A549 (cell line): ENCODE results near the gene INHBE. TPM values are rescaled to one million over a fixed set of nuclear protein-coding genes. Genes with fewer than 3 reads are reported as not detected.

Experiments used
- ATAC-seq, 2 experiments: fragments of 200-7000 bp in 1 of 2; fragments of >200 bp in 1 of 2; cut with Nextera tagmentation in 1 of 2; cut with Tn5 transposase in 1 of 2; 3 replicates each; pipeline versions ENCODE4 v1.8.0 to v1.9.1; 2018 to 2020; ENCODE audit warnings: mild to moderate bottlenecking in 1 of 2, moderate library complexity in 1 of 2
- CTCF ChIA-PET: fragments of 300-600 bp; sonication (Branson Sonifier 250); formaldehyde crosslinking; extraction: SDS; loops from one replicate; lab custom pipeline; 2021; ENCODE audit warnings: antibody characterized with exemption, inconsistent platforms; lab: Yijun Ruan, JAX
- POLR2A ChIA-PET: fragments of 350-600 bp; formaldehyde crosslinking; extraction: SDS; loops from one replicate; lab custom pipeline; 2021; ENCODE audit warnings: antibody characterized with exemption, inconsistent platforms; lab: Yijun Ruan, JAX
- DNase-seq, 2 experiments: peaks; one replicate each; pipeline versions ENCODE4 v3.0.0 to v3.0.0-alpha.2; 2011 to 2016; ENCODE audit warnings: low read depth in 1 of 2, low spot score in 1 of 2
- FAIRE-seq: peaks from 2 replicates; lab custom pipeline; 2011; peaks lifted over from hg19 to GRCh38; lab: Jason Lieb, UNC
- H3K27ac ChIP-seq, 2 experiments: fragments of >200 bp; sonication (Bioruptor Twin); formaldehyde crosslinking; 3 replicates each; pipeline ENCODE4 v1.5.1; 2016 to 2017
- H3K4me1 ChIP-seq: fragments of >200 bp; sonication (Bioruptor Twin); formaldehyde crosslinking; 3 replicates; pipeline ENCODE4 v1.6.1; 2016
- H3K4me2 ChIP-seq: fragments of >200 bp; sonication (Bioruptor Twin); formaldehyde crosslinking; 3 replicates; pipeline ENCODE4 v1.6.1; 2016
- H3K4me3 ChIP-seq: fragments of >200 bp; sonication (Bioruptor Twin); formaldehyde crosslinking; 3 replicates; pipeline ENCODE4 v1.5.1; 2016
- H3K9me3 ChIP-seq: fragments of >200 bp; sonication (Bioruptor Twin); formaldehyde crosslinking; 3 replicates; pipeline ENCODE4 v1.6.1; 2016
- BHLHE40 ChIP-seq: IDR thresholded peaks from 2 replicates; pipeline ENCODE4 v1.6.1; 2012; ENCODE audit warnings: low read depth, low read length, inconsistent platforms
- CHD4 ChIP-seq: fragments of 200-600 bp; sonication (generic); IDR thresholded peaks from 2 replicates; pipeline ENCODE4 v1.6.1; 2016; ENCODE audit warnings: antibody characterized with exemption, mild to moderate bottlenecking, borderline replicate concordance
- EHF ChIP-seq: fragments of 250-450 bp; sonication (Bioruptor Pico); IDR thresholded peaks from 2 replicates; pipeline ENCODE4 v1.5.0; 2020; ENCODE audit warnings: mild to moderate bottlenecking
- EHMT2 ChIP-seq: fragments of 200-600 bp; sonication (generic); IDR thresholded peaks from 2 replicates; pipeline ENCODE4 v1.6.1; 2016; ENCODE audit warnings: antibody characterized with exemption, low read depth, mild to moderate bottlenecking, moderate library complexity
- ESRRA ChIP-seq: fragments of 150-350 bp; IDR thresholded peaks from 2 replicates; pipeline ENCODE4 v1.6.1; 2014; ENCODE audit warnings: mild to moderate bottlenecking, low read length, borderline replicate concordance
- FOXS1 ChIP-seq: fragments of 250-450 bp; sonication (Bioruptor Pico); IDR thresholded peaks from 2 replicates; pipeline ENCODE4 v1.5.0; 2020; ENCODE audit warnings: mild to moderate bottlenecking, moderate library complexity
- HEYL ChIP-seq: fragments of 250-450 bp; sonication (Bioruptor Pico); IDR thresholded peaks from 2 replicates; pipeline ENCODE4 v1.8.0; 2021; ENCODE audit warnings: mild to moderate bottlenecking, moderate library complexity
- HOXA7 ChIP-seq: fragments of 250-450 bp; sonication (Bioruptor Pico); IDR thresholded peaks from 2 replicates; pipeline ENCODE4 v1.5.0; 2020; ENCODE audit warnings: mild to moderate bottlenecking, moderate library complexity
- HOXB13 ChIP-seq: fragments of 250-450 bp; sonication (Bioruptor Pico); IDR thresholded peaks from 2 replicates; pipeline ENCODE4 v1.5.0; 2020; ENCODE audit warnings: low read depth, mild to moderate bottlenecking, moderate library complexity
- JUN ChIP-seq, 2 experiments: fragments of >200 bp; sonication (Bioruptor Twin); formaldehyde crosslinking; IDR thresholded peaks; 2 replicates in 1 of 2; 3 replicates in 1 of 2; pipeline ENCODE4 v1.6.1; 2016 to 2017
- KDM1A ChIP-seq: fragments of 200-600 bp; sonication (generic); IDR thresholded peaks from 2 replicates; pipeline ENCODE4 v1.6.1; 2016; ENCODE audit warnings: low read depth, mild to moderate bottlenecking
- MAFK ChIP-seq: fragments of 450-650 bp; IDR thresholded peaks from 2 replicates; pipeline ENCODE4 v1.6.1; 2014; ENCODE audit not compliant: partially characterized antibody
- MYC ChIP-seq: IDR thresholded peaks from 2 replicates; pipeline ENCODE4 v1.6.1; 2012; ENCODE audit warnings: mild to moderate bottlenecking, inconsistent platforms, low read length, improper control_type of control experiment, borderline replicate concordance
- NPAS2 ChIP-seq: fragments of 250-450 bp; sonication (Bioruptor Pico); IDR thresholded peaks from 2 replicates; pipeline ENCODE4 v1.8.0; 2022; ENCODE audit warnings: mild to moderate bottlenecking, moderate library complexity, borderline replicate concordance
- PHF8 ChIP-seq: fragments of 200-600 bp; sonication (generic); IDR thresholded peaks from 2 replicates; pipeline ENCODE4 v1.6.1; 2016; ENCODE audit warnings: low read depth, mild to moderate bottlenecking, antibody characterized with exemption, moderate library complexity, borderline replicate concordance
- POLR2A ChIP-seq: IDR thresholded peaks from 2 replicates; pipeline ENCODE4 v1.6.1; 2012; ENCODE audit warnings: mild to moderate bottlenecking, low read length
- RARB ChIP-seq: fragments of 250-450 bp; sonication (Bioruptor Pico); IDR thresholded peaks from 2 replicates; pipeline ENCODE4 v1.8.0; 2021; ENCODE audit warnings: mild to moderate bottlenecking, moderate library complexity
- RNF2 ChIP-seq: fragments of 200-600 bp; sonication (generic); IDR thresholded peaks from 2 replicates; pipeline ENCODE4 v1.6.1; 2016; ENCODE audit warnings: low read depth, mild to moderate bottlenecking, antibody characterized with exemption, moderate library complexity, borderline replicate concordance
- ZFP36 ChIP-seq: fragments of 450-650 bp; IDR thresholded peaks from 2 replicates; pipeline ENCODE4 v1.6.1; 2014; ENCODE audit warnings: borderline replicate concordance; ENCODE audit not compliant: partially characterized antibody
- WGBS: methylation state at CpG from one replicate; pipeline ENCODE4 v1.1.6; 2017; ENCODE audit errors: missing lambda C conversion rate; 5-methylcytosine and 5-hydroxymethylcytosine counted together
- polyA plus RNA-seq, 4 experiments: library from polyadenylated mRNA; depleted of rRNA in 3 of 4; stranded (reverse); fragments of >200 nt; fragmentation: RNase III in 1 of 4; extraction: RNeasy Plus Mini Kit Qiagen cat#74134 plus additional on column Dnase treatment in 1 of 4; gene quantifications; 2 replicates in 3 of 4; 3 replicates in 1 of 4; pipeline ENCODE4 v1.2.3, GENCODE V29; 2011 to 2017
- TF ChIP-seq, protein P1 (sequence below): IDR thresholded peaks from 2 replicates; pipeline ENCODE4 v1.6.1; 2012
- TF ChIP-seq, protein P2 (sequence below): fragments of 250-450 bp; sonication (Bioruptor Pico); IDR thresholded peaks from 2 replicates; pipeline ENCODE4 v1.5.0; 2020; ENCODE audit warnings: low read depth, mild to moderate bottlenecking, moderate library complexity
- TF ChIP-seq, protein P3 (sequence below): IDR thresholded peaks from 2 replicates; pipeline ENCODE4 v1.6.1; 2012
- TF ChIP-seq, protein P4 (sequence below): IDR thresholded peaks from 2 replicates; pipeline ENCODE4 v1.6.1; 2012; ENCODE audit warnings: low read depth, borderline replicate concordance
- TF ChIP-seq, protein P5 (sequence below): fragments of >200 bp; sonication (Bioruptor Twin); formaldehyde crosslinking; IDR thresholded peaks from 2 replicates; pipeline ENCODE4 v1.6.1; 2016

The INHBE gene
- polyA plus RNA-seq, 2 of the 4 experiments (the other 2 are of a cell fraction), result 0.74 to 2.4 TPM

DNA sequence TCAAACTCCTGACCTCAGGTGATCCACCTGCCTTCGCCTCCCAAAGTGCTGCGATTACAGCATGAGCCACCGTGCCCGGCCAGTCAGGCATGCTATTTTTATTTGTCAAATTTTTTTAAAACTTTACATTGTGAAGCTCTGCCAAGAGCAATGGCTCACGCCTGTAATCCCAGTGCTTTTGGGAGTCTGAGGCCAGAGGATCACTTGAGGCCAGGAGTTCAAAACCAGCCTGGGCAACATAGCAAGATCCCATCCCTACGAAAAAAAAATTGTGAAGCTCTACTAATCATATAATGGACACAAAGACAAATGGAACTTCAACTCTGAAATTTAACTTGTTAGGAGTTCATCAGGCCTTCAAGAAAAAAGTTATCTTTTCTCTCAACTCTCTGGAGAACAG is 26.1 kb upstream of the INHBE start:
- peak overlapping the region; percentile 53 for H3K4me3 ChIP-seq
- peaks cover 17% of the 10 kb centered on the region; the same call in 2 of the 3 replicates for H3K4me1 ChIP-seq
- POLR2A ChIA-PET, result no interaction called here
- FAIRE-seq, result no peak
- H3K9me3 ChIP-seq, result no peaks in the 10 kb centered on the region
- no peak for TF ChIP-seq HEYL (CRISPR knock-in tag)
- no peak for TF ChIP-seq ZFP36
- no peak for TF ChIP-seq CHD4
- no peak for TF ChIP-seq KDM1A
- no peak for TF ChIP-seq JUN (IDR thresholded peaks at IDR 0.05)
- TF ChIP-seq, protein P1, sequence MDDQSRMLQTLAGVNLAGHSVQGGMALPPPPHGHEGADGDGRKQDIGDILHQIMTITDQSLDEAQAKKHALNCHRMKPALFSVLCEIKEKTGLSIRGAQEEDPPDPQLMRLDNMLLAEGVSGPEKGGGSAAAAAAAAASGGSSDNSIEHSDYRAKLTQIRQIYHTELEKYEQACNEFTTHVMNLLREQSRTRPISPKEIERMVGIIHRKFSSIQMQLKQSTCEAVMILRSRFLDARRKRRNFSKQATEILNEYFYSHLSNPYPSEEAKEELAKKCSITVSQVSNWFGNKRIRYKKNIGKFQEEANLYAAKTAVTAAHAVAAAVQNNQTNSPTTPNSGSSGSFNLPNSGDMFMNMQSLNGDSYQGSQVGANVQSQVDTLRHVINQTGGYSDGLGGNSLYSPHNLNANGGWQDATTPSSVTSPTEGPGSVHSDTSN, result no peak
- TF ChIP-seq POLR2A, result no peak
- DNase-seq, result no peak
- CTCF ChIA-PET, result interaction anchor here (1.2 to 3.1 kb wide), 3 partner anchors 25 to 144 kb away, joined by 4 to 26 read pairs (median 7); partner anchors contain the start of gene INHBE
- ATAC-seq, result no peak
- H3K27ac ChIP-seq, result peak overlapping the region; percentile 96 to 98; a peak in 5 of 6 replicates
- H3K4me2 ChIP-seq, result peak overlapping the region; percentile 91
- WGBS, result 77% methylated on average over 6 of the region's 6 CpGs

DNA sequence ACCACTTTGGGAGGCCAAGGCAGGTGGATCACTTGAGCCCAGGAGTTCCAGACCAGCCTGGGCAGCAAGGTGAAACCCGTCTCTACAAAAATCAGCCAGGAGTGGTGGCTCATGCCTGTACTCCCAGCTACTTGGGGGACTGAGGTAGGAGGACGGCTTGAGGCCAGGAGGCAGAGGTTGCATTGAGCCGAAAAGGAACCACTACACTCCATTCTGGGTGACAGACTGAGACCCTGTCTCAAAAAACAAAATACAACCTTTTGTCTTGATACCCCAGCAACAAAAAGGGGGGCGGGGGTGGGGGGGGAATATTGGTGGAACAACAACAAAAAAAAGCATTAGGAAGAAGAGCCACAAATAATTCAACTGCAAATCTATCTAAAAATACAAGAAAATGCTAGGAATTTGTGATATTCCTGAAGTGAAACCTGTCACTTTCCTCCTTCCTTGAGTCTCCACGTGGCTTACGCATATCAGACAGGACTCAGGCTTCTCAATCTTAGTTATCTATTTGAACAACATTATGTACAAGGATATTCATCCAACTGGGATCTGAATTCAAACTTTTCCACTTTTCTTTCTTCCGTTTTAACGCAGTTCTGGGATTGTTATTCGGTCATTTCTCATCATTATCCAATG is 25.5 kb upstream of the INHBE start:
- ChIA-PET POLR2A (interaction anchor here (0.7 to 1.2 kb wide), 8 partner anchors 9 to 89 kb away, joined by 3 to 13 read pairs (median 4); no protein-coding TSS in a partner anchor), CTCF (interaction anchor here (0.6 to 3.1 kb wide), 12 partner anchors 15 to 141 kb away, joined by 3 to 26 read pairs (median 4); partner anchors contain the start of genes GLI1 and INHBE)
- peak overlapping the region; percentile 96 to 98 for H3K27ac ChIP-seq
- H3K4me3 ChIP-seq, result peak overlapping the region; percentile 53
- peak in 1 of 2 experiments; percentile 32 for DNase-seq
- WGBS, result 32% methylated on average over 9 of the region's 9 CpGs
- ATAC-seq, result no peak
- peaks cover 23% of the 10 kb centered on the region; the same call in 2 of the 3 replicates for H3K4me1 ChIP-seq
- TF ChIP-seq MYC (peak; percentile 52; the same call in 1 of the 2 replicates), HOXB13 (no peak), FOXS1 (no peak), RNF2 (no peak)
- TF ChIP-seq, protein P2, sequence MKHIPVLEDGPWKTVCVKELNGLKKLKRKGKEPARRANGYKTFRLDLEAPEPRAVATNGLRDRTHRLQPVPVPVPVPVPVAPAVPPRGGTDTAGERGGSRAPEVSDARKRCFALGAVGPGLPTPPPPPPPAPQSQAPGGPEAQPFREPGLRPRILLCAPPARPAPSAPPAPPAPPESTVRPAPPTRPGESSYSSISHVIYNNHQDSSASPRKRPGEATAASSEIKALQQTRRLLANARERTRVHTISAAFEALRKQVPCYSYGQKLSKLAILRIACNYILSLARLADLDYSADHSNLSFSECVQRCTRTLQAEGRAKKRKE, result no peak
- TF ChIP-seq, protein P3, sequence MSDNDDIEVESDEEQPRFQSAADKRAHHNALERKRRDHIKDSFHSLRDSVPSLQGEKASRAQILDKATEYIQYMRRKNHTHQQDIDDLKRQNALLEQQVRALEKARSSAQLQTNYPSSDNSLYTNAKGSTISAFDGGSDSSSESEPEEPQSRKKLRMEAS, result peak; percentile 43; the same call in 1 of the 2 replicates
- H3K4me2 ChIP-seq, result peak overlapping the region; percentile 91
- no peak for FAIRE-seq
- no peaks in the 10 kb centered on the region for H3K9me3 ChIP-seq

DNA sequence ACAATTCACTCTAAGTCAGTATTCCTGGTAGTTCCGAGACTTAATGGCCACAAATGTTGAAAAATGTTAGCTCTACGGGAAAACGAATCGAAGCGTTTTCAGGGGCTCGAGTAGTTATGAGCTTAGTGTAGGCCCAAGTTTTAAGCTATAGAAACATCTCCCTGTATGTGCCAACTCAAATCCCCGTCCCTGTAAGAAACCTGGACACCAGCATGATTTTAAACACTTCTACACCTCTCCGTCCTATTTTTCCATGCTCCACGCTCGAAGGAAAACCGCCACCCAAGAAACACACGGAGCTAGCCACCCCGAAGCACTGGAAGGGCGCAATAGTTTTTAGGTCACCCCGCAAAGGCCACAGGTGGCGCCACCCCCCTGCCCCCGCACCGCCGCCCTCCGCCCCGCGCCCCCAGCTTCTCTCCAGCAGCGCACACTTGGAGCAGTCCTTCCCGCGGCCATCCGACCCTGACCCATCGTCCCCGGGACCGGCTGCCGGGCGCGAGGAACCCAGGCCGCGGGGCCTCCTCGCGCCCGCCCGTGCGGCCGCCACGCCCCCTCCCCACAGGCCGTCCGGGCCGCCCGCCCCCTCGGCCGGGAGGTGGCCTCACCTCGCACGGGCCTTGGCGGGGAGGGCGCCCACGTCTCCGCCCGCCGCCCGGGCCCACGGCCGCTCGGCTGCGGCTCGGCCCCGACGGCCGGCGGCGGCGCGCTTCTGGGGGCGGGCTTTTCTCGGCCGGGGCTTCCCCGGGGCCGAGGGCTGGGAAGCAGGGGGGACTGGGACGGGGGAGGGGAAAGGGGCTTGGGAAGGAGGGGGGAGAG is 24.8 kb upstream of the INHBE start:
- peak in 1 of 2 experiments; percentile 50 for DNase-seq
- ChIA-PET POLR2A (interaction anchor here (0.6 to 1.2 kb wide), 9 partner anchors 9 to 90 kb away, joined by 3 to 13 read pairs (median 4); no protein-coding TSS in a partner anchor), CTCF (interaction anchor here (0.6 to 3.1 kb wide), 13 partner anchors 16 to 153 kb away, joined by 3 to 26 read pairs (median 3); partner anchors contain the start of genes GLI1 and INHBE)
- no peak for FAIRE-seq
- H3K27ac ChIP-seq, result peak overlapping the region; percentile 96 to 98
- peaks cover 24% of the 10 kb centered on the region; the same call in 2 of the 3 replicates for H3K4me1 ChIP-seq
- H3K4me3 ChIP-seq, result peak overlapping the region; percentile 53
- H3K4me2 ChIP-seq, result peak overlapping the region; percentile 91
- 1% methylated on average over 15 of the region's 74 CpGs for WGBS
- no peaks in the 10 kb centered on the region for H3K9me3 ChIP-seq
- ATAC-seq, result peak; percentile 78 to 86
- TF ChIP-seq JUN (IDR thresholded peaks at IDR 0.05) (no peak), RARB (CRISPR knock-in tag) (no peak), POLR2A (peak; percentile 64), EHF (CRISPR knock-in tag) (no peak), EHMT2 (no peak), BHLHE40 (no peak), HOXA7 (no peak), NPAS2 (CRISPR knock-in tag) (no peak), PHF8 (0 out of 2 replicates have a peak, but pooled peaks have one; percentile 23), ESRRA (no peak), MAFK (no peak), MYC (no peak)
- TF ChIP-seq, protein P3, result peak; percentile 7; the same call in 1 of the 2 replicates
- TF ChIP-seq, protein P4, sequence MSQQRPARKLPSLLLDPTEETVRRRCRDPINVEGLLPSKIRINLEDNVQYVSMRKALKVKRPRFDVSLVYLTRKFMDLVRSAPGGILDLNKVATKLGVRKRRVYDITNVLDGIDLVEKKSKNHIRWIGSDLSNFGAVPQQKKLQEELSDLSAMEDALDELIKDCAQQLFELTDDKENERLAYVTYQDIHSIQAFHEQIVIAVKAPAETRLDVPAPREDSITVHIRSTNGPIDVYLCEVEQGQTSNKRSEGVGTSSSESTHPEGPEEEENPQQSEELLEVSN, result no peak
- TF ChIP-seq, protein P2, result no peak
- TF ChIP-seq, protein P1, result no peak
- TF ChIP-seq, protein P5, sequence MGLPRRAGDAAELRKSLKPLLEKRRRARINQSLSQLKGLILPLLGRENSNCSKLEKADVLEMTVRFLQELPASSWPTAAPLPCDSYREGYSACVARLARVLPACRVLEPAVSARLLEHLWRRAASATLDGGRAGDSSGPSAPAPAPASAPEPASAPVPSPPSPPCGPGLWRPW, result no peak
